H1 (cell line): ENCODE results near the gene PHF8. TPM values are rescaled to one million over a fixed set of nuclear protein-coding genes. Genes with fewer than 3 reads are reported as not detected.

Experiments used
- CHD7 ChIP-seq: fragments of 300-600 bp; sonication (generic); IDR thresholded peaks from 2 replicates; pipeline ENCODE4 v1.7.1; 2012; ENCODE audit warnings: low read length, moderate library complexity, mild to moderate bottlenecking, inconsistent platforms; ENCODE audit not compliant: insufficient replicate concordance
- polyA plus RNA-seq, 7 experiments: library from polyadenylated mRNA; depleted of rRNA in 3 of 7; stranded (reverse) in 5 of 7; unstranded in 2 of 7; fragments of >200 nt in 5 of 7; fragments of 200-250 nt in 2 of 7; gene quantifications; 1 replicate in 5 of 7; 2 replicates in 1 of 7; 4 replicates in 1 of 7; pipeline versions ENCODE4 v1.2.1 to v1.2.3, GENCODE V29; 2011 to 2013; ENCODE audit warnings: missing spikeins in 2 of 7, mixed read lengths in 2 of 7
- total RNA-seq: library from RNA; stranded (reverse); fragmentation: NEBNext Ultra II Directional; extraction: Animal tissue kit (Norgen Biotek cat#: 25700); gene quantifications from 2 replicates; pipeline ENCODE4 v1.2.1, GENCODE V29; 2021

Gene PHF8
- total and polyA plus RNA-seq, 2 of the 8 experiments (the other 6 are each of a cell fraction or from before 2014, with no cell fraction given), result 14.6 to 27.6 TPM

- no peak for TF ChIP-seq CHD7
Measured at GRCh38 chrX:53969540-53969939, 74.7 kb downstream of the PHF8 start (continued).
